NCI-H146 treated with DMSO at 0.1 percent for 48 hours (cell line): ENCODE measurements around the gene BMP2K.

Source experiments
- DNase-seq: peaks from one replicate; lab custom pipeline; 2025; ENCODE audit not compliant: unreplicated experiment; lab: John Stamatoyannopoulos, UW

The BMP2K gene

DNA sequence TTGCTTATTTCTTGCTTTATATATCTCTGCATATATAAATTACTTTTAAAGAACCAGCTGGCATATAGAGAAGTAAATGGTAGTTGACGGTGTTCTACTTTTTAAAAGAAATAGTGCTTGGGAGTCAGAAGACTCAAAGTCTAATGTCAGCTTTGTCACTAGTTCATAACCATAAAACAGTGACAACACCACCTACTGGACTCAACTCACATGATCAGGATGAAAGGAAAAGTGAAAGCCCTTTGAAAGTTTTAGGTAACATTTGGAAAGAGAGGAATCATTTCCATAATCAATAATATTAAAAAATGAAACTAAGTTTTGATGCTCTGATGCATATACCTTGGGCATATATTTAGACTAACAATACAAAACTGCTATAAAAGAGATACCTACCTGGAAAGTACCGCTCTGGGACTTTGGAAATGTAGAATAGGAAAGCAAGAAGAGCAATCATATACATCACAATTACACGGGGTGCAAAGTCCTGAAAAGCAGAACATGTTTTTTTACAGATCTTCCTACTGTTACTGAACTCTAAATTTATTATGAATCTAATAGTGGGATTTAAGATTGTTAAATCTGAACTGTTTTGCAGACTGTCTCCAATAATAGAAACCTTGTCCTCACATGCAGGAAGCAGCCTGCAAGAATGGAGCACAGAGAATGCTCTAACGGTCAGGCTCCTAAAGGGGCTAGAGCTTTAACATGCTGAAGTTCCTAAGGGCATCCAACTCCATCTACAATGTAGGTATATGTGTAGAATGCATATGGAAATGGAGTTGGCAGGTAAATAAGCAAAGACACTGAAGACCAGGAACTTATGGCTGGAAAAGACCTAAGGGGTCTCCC, 147.5 kb downstream of the BMP2K start:
- no peak for DNase-seq

DNA sequence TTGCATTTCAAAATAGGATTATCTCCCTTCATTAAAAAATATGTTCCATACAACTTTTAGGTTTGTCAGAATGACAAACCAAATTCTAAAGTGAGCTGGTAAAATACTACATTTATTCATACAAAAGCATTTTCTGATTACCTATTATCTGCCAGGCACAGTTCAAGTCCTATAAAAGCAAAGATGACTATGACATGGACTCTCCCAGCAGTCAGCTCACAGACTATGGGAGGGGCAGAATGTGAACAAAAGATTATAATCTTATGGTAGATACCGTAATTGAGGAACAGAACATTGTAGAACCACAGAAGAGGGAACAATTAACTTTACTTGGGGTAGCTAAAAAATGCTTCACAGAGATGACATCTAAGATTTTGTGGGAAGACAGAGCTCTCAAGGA, 150.7 kb downstream of the BMP2K start:
- no peak for DNase-seq

DNA sequence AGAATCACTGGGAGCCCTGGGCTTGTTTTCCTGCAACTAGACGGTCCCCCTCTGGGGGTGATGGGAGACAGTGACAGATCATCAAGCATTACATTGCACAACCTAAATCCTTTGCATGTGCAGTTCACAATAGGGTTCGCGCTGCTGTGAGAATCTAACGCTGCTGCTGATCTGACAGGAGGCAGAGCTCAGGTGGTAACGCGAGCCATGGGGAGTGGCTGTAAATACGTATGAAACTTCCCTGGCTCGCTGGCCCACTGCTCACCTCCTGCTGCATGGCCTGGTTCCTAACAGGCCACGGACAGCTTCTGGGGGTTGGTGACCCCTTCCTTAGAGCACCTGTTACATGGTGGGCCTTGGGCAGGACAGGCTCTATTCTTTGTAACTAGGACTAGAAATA, 152.7 kb downstream of the BMP2K start:
- DNase-seq: no peak

DNA sequence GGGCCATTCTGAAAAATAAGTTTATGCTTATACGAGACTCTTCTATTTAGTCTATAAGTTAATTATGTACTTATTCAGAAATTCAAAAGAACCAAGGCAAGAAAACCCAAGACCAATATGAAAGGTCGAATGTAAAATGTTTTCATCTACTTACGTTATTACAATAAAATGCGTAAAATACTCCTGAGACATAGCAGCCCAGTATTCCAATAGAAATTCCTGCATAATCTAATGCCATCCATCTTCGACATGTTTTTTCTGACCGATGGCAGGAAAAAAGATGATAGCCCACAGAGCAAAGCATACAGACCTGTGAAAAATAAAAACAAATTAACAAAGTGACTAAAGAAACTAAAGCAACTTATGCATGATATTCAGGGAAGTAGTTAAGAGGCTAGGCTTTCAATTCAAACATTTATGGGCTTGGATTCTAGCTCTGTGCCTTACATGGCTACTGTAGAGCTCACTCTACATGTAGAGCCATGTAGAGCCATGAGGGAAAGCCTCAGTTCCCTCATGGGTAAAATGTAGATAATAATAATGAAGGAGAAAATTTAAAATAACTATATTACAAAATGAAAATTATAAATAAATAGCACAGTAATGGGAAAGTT, 154.0 kb downstream of the BMP2K start:
- DNase-seq: no peak

DNA sequence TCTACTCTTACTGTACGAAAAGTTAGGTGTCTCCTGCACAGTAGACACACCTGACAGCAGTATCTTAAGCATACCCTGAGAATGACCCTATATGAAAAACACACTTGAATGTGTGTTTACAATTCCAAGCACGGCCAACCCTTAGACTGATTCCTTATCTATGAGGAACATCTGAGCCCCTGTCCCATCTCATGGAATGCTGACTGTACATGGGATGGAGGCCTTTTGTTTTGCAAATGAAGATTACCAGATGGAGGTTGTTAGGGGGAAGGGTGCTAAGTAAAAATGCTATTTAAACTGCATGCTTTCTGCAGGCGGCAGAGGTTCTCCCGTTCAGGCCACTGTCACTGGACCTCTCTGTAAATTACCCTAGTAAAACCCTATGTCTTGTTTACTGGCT, 160.8 kb downstream of the BMP2K start:
- DNase-seq: no peak

DNA sequence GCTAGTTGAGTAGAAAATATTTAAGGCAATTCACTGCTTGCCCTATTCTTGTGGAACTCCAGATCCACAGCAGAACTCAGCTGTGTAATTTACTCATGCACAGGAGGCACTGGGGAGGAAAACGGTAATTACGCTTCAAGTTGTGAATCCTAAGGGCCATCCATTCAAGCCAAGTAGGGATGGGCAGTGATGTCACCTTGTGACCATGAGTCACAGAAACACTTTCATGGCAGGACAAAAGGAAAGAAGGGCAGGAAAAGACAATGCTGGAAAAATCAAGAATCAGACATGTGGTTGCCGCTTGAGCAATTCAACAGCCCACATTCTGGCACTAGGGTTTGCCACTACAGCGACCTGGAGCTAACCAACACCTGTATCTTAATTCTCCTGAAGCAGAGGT, 161.7 kb downstream of the BMP2K start:
- peak; percentile 25 for DNase-seq

DNA sequence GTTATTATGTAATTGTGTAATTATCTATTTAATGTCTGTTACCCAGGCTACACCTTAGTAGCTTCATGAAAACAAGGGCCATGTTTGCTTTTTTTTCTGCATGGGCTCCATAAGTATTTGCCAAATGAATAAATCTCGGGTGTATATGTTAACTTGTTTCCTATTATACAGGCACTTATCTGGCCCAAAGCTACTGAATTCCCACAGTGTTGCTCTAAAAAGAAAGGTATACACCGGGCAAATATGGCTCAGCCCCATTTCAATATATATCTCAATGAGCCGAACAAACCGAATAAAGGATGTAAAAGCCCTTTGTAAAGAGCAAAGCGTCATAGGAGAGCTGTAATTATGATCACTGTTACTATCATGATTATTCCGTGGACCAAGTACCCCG, 162.3 kb downstream of the BMP2K start:
- no peak for DNase-seq

DNA sequence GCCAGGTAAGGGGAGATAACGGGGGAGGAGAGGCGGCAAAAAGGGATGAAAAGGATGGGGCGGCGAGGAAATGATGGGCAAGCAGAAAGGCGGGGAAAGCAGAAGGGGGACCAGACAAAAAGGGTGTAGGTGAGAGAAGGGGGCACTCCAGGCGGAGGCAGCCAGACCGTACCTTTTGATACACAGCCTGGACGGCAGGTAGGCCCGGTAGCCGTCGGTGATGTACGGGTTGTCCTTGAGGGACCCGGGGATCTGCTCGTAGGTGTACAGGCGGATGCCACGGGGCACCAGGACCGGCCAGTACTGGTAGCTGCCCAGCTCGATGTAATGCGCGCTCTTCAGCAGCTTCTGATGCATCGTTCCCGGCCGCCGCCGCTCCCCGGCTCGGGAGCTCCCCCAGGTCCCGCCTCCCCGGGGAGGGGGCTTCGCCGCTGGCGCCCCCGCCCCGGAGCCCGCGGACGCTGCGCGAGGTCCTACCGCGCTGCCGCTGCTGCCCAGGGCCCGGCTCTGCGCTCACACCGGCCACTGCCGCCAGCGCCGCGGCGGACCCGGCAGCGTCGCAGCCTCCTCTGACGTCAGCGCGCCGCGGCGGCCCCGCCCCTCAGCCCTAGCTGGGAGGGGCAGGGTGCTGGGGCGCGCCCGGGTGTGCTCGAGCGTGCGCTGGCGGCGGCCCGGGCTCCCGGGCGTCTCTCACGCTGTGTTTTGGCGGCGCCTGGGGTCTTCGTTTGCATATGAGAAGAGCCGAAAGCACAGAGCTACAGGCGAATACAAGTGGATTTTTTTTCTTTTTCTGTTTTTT, 162.9 kb downstream of the BMP2K start, which contains the start of gene PAQR3:
TSS of gene PAQR3 (minus strand) at position 571 of the 799 bp plus-strand sequence. CDS start at position 357, 214 bp downstream.
- peak; percentile 75 for DNase-seq

DNA sequence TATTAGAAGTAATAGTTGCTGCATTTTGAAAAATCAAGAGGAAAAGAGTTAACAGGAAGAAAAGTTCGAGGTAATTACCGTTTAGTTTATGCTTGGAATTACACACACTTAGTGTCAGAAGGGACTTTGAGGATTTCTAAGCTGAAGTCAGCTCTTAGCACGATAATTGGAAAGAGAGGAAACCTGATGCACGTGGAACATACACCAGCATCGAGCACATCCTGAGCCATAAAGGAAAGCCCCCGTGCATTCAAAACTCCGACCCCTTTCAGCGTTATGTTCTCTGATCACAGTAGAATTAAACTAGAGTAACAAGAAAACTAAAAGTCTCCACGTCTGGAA, 163.5 kb downstream of the BMP2K start:
- peak; percentile 65 for DNase-seq

DNA sequence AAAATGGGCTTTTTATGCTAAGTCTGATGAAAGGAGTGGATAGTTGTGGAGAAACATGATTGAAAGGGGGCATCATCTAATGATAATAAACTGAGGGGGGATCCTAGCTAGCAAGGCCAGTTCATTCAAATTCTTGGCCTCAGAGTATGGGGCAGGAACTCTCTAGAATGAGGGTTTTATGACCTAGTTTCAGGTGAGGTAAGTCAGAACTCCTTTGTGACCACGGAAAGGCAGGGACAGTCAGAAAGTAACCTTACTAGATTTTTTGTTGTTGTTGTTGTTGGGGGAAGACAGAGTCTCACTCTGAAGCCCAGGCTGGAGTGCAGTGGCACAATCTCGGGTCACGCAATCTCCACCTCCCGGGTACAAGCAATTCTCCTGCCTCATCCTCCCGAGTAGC, 164.6 kb downstream of the BMP2K start:
- no peak for DNase-seq

DNA sequence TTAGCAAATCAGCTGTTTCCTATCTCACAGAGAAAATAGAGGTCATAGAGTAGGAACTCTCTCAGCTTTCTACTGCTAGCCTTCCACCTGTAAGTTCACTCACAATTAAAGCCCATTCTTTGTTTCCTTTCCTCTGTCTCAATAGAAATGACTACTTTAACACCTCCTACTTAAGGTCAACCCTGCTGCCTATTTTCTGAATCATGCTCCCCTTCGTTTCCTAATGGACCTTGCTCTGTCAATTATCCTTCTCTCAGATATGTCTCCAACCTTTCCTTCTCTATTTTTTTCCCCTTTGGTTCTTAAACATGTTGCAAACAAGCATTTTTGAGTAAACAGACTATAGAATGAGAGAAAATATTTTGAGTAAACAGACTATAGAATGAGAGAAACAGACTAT, 168.2 kb downstream of the BMP2K start:
- DNase-seq: no peak

DNA sequence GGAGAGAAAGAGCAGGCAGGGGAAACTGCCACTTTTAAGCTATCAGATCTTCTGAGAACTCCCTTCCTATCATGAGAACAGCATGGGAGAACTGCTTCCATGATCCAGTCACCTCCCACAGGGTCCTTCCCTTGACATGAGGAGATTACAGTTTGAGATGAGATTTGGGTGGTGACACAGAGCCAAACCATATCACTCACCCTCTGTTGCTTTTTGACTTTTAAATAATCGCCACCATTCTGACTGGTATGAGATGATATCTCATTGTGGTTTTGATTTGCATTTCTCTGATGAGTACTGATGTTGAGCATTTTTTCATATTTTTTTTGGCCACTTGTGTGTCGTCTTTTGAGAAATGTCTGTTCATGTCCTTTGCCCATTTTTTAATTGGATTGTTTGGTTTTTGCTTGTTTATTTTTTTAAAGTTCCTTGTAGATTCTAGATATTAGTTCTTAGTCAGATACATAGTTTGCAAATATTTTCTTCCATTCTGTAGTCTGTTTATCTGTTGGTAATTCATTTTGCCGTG, 169.6 kb downstream of the BMP2K start:
- no peak for DNase-seq

DNA sequence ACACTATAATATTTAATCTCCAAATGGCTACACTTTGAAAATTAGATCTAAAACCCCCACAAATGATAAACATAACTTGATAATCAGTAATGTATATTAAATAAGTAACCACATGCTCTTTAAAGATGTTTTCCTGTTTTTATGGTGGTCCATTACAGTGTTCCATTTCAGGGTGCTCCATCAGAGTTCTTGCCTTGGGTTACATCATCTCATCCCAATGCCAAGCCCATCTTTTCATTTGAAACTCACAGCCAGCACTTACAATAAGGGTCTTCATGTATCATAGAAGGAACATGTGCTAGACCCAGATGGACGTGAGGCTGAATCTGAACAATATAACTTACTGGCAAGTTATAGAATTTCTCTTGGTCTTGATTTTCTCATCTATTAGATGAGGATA, 173.6 kb downstream of the BMP2K start:
- DNase-seq: no peak

DNA sequence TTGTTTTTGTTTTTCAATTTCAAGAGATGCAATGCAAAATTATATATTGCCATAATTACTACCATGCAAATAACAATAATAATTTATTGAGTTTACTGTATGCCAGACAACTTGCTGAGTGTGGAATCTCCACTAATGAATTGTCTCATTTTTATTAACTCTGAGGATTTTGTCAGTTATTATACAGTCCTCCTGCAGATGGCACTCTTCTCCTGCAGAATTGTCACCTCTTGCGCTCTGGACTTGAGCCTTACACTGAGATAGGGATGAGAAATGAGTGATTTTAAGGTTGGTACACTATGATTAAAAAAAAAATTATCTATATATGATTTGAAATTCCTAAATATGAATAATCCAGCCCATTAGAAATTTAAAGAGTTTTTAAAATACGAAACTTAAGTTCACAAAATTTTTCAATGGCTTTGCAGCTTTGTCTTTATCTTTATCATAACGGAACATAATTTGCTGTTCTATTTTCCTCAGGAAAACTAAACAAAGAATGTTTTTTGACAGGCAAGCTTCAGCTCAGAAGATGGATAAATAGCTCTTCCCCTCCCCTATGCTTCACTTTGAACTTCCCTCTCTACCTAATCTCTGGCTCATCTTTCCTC, 175.8 kb downstream of the BMP2K start:
- peak; percentile 17 for DNase-seq

DNA sequence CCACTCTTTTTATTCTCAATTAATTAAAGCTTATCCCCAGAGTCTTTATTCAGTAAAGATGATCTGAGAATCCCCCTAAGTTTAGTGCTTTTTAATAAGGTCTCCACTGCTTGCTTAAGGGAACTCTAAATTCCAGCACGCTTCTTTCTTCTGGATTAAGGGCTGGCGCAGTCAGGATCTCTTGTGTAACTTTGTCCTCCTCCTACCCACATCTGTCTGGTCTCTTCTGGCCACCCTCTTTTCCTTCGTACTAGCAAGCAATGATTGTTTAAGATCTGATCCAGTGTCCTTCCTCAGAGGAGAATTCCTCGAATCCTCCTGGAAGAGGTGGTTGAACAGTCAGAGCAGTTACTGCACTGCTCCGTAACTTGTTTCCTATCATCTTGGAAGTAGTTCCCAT, 177.1 kb downstream of the BMP2K start:
- no peak for DNase-seq

DNA sequence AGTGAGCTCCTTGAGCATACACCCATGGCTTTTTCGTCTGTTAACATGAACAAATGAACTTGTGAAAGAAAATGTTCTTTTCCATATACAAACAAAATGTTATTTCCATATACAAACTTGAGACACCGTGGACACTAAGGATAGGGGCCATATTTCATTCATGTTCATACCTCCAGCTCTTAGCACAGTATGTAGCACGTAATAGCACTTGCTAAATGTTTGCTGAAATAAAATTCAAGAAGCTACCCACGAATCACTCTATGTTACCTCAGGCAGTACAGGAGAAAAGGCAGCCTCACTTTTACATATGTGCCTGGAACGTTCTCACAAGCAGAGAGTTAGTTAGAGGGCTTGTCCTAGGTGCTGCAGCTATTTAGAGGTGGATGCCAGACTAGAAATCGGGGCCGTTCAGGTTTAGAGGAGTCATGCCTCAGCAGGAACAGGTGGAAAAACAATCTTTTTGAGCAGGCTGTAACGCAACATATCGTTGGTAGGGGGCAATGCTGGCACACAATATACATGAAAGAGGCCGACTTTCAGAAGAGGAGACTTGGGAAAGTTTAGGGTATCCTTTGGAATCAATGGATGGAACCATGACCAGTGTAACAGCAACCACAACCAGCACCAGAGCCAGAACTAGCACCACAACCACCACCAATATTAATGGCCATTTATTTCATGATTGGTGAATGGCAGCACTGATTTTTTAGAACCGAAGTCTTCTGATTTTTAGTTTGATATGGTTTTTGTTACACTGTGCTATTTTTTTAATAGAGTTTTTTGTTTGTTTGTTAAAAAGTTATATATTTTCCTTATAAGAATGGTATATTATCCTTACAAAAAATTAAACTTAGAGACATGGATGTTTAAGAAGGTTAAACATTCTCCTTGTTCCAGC, 177.9 kb downstream of the BMP2K start:
- DNase-seq: peak; percentile 41

DNA sequence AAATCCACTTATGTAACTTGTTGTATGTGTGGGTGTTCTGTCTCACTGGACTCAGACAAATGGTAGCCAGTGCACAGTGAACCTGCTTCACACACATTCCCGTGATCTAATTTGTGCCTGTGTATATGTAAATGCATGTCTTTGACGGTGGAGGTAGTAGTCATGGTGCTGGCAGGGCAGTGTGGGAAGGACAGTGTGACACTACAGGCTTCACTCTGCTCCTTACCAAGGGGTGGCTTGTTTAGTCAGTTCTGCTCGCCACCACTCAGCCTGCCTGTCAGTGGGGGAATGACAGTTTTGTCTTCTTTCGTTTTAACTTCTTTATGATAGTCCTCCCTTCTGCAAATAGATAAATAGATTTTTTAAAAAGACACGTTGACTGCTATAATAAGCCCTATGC, 180.8 kb downstream of the BMP2K start:
- no peak for DNase-seq

DNA sequence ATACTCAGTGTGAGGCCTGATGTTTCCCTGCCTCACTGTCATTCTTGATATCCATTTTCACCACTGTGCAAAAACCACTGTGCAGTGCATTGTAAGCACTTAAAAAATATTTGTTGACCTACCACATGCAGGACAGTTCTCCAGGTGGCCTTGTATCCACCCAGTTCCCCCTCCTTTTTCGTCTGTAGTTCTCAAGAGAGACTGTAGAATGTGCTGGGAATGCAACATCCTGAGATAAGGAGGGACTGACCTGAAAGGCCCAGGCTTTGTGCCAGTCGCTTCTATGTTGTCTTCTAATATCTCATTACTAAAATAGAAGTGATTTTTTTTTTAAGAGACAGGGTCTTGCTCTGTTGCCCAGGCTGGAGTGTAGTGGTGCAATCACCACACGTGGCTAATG, 184.8 kb downstream of the BMP2K start:
- no peak for DNase-seq
